Thoracic aorta (tissue), 2 donors: ENCODE data around the gene FHL1. TPM values are rescaled to one million over a fixed set of nuclear protein-coding genes. Genes with fewer than 3 reads are reported as not detected.

ENCODE experiments used
- ATAC-seq: fragments of 150-250 bp; one replicate; pipeline ENCODE4 v1.8.0; 2017; ENCODE audit warnings: low read depth; ENCODE audit not compliant: insufficient number of reproducible peaks, low FRiP score
- DNase-seq: peaks from one replicate; pipeline ENCODE4 v3.0.0-alpha.2; 2020; ENCODE audit warnings: low spot score
- H3K27ac ChIP-seq, 2 donors: fragments of 200-600 bp; sonication (generic); 1 replicate in 1 of 2; 2 replicates in 1 of 2; pipeline ENCODE4 v1.5.1; 2016; ENCODE audit warnings: mild to moderate bottlenecking in 2 of 2, moderate library complexity in 2 of 2
- H3K27me3 ChIP-seq: fragments of 200-600 bp; sonication (generic); replicated peaks from 2 replicates; pipeline ENCODE4 v1.6.0; 2016; ENCODE audit warnings: mild to moderate bottlenecking; ENCODE audit not compliant: insufficient read depth
- H3K36me3 ChIP-seq: fragments of 200-600 bp; sonication (generic); one replicate; pipeline ENCODE4 v1.5.1; 2016
- H3K4me1 ChIP-seq, 2 donors: fragments of 200-600 bp; sonication (generic); 1 replicate in 1 of 2; 2 replicates in 1 of 2; pipeline versions ENCODE4 v1.5.1 to v1.6.0; 2016; ENCODE audit warnings: low read depth in 2 of 2, mild to moderate bottlenecking in 1 of 2; ENCODE audit not compliant: control insufficient read depth in 1 of 2
- H3K4me3 ChIP-seq: fragments of 200-600 bp; sonication (generic); 2 replicates; pipeline ENCODE4 v1.5.1; 2016; ENCODE audit warnings: mild to moderate bottlenecking
- H3K9me3 ChIP-seq: fragments of 200-600 bp; sonication (generic); 2 replicates; pipeline ENCODE4 v1.5.1; 2016
- CTCF ChIP-seq: fragments of 200-600 bp; sonication (generic); IDR thresholded peaks from one replicate; pipeline ENCODE4 v1.5.1; 2019; ENCODE audit warnings: antibody characterized with exemption
- total RNA-seq, 2 donors: library from RNA; depleted of rRNA; stranded (reverse); fragments of >200 nt; gene quantifications; one replicate each; pipeline versions ENCODE4 v1.1.0 to v1.2.3, GENCODE V29; 2016

The FHL1 gene
- total RNA-seq, 2 donors from 2014 or later = 1,134 to 3,147 TPM

GRCh38 chrX:136258951-136259350 lies 111.6 kb downstream of the FHL1 start:
- TF ChIP-seq CTCF = no peak
- Histone ChIP-seq H3K27me3 (no peaks in the 10 kb centered on the region), H3K4me1 (peaks cover 17 to 91% of the 10 kb centered on the region in 2 donors), H3K36me3 (no peaks in the 10 kb centered on the region), H3K27ac (peak overlapping the region; percentile 89 to 93), H3K4me3 (no peak overlapping the region), H3K9me3 (no peaks in the 10 kb centered on the region)
- no peak for ATAC-seq
- no peak for DNase-seq

- ATAC-seq = peak; percentile 46
- H3K36me3 ChIP-seq = no peaks in the 10 kb centered on the region
- H3K4me3 ChIP-seq = no peak overlapping the region
- H3K9me3 ChIP-seq = no peaks in the 10 kb centered on the region
- peak overlapping the region; percentile 89 to 93 for H3K27ac ChIP-seq
- H3K4me1 ChIP-seq = peaks cover 17 to 85% of the 10 kb centered on the region in 2 donors
- no peak for DNase-seq
- no peak for TF ChIP-seq CTCF
- no peaks in the 10 kb centered on the region for H3K27me3 ChIP-seq
Observed at GRCh38 chrX:136259543-136259942, 112.2 kb downstream of the FHL1 start.

GRCh38 chrX:136260776-136261175 lies 113.4 kb downstream of the FHL1 start:
- peak; percentile 25 for ATAC-seq
- Histone ChIP-seq H3K36me3 (no peaks in the 10 kb centered on the region), H3K9me3 (no peaks in the 10 kb centered on the region), H3K4me3 (no peak overlapping the region), H3K27ac (peak overlapping the region; percentile 89 to 93), H3K27me3 (no peaks in the 10 kb centered on the region), H3K4me1 (peaks cover 17 to 74% of the 10 kb centered on the region in 2 donors)
- no peak for TF ChIP-seq CTCF
- no peak for DNase-seq

Other genes with a start within 250 kb of the FHL1 start
- 10 to 100 TPM; 26.3 to 30.3 TPM for gene MMGT1, start 173.5 kb upstream of the FHL1 start, total RNA-seq
- 10 to 100 TPM; 13.9 to 14.9 TPM for gene SLC9A6, start 162.1 kb upstream of the FHL1 start, total RNA-seq
- 10 to 100 TPM; 41.6 to 44.5 TPM for gene MAP7D3, start 103.9 kb downstream of the FHL1 start, total RNA-seq
- under 1 TPM; 0.14 to 0.41 TPM for gene ADGRG4, start 153.4 kb downstream of the FHL1 start, total RNA-seq